ENCODE results near the gene TTC38. TPM values are rescaled to one million over a fixed set of nuclear protein-coding genes. Genes with fewer than 3 reads are reported as not detected.

Gene TTC38
- total and polyA plus RNA-seq, 2 experiments from 2014 or later: 21.5 to 27.6 TPM

- Histone ChIP-seq H3K27me3 (replicated peaks; ENCODE audit: insufficient read depth) (no peaks in the 10 kb centered on the region), H2AFZ (peak overlapping the region; percentile 74), H3K4me2 (ENCODE audit: unreplicated experiment) (peak overlapping the region; percentile 93), H3K79me2 (ENCODE audit: insufficient read depth) (0 out of 2 replicates have a peak, but pooled peaks cover 5% of the 10 kb centered on the region), H3K9me2 (ENCODE audit: insufficient read depth) (no peaks in the 10 kb centered on the region), H4K20me1 (ENCODE audit: insufficient read depth) (no peaks in the 10 kb centered on the region), H3K27ac (no peak overlapping the region), H3F3A (ENCODE audit: insufficient read depth) (peaks cover 3% of the 10 kb centered on the region), H3K36me3 (ENCODE audit: low read depth) (no peaks in the 10 kb centered on the region), H3K4me3 (peak overlapping the region; percentile 74), H3K9ac (peak overlapping the region; percentile 82), H3K4me1 (ENCODE audit: insufficient read depth) (peaks cover 11% of the 10 kb centered on the region), H3K9me3 (ENCODE audit: low read depth) (no peaks in the 10 kb centered on the region)
- TF ChIP-seq EZH2phosphoT487 (IDR thresholded peaks at IDR 0.05; ENCODE audit: insufficient read depth, low read depth) (no peak), EZH2 (IDR thresholded peaks at IDR 0.05; ENCODE audit: insufficient read depth, poor library complexity, severe bottlenecking) (no peak)
- 8 to 10% methylated on average over 22 to 25 of the region's 25 CpGs for WGBS, 2 experiments (ENCODE audit: low coverage in 1 of 2, low lambda C conversion rate in 2 of 2, missing lambda C conversion rate in 2 of 2)
- DNase-seq: peak; percentile 20
- in situ Hi-C loops (cut with MboI): no loop called here
Measured at GRCh38 chr22:46250783-46251125, 17.1 kb upstream of the TTC38 start.

GRCh38 chr22:46251266-46251665 lies 16.5 kb upstream of the TTC38 start:
- 0 out of 2 replicates have a peak, but pooled peaks cover 5% of the 10 kb centered on the region for H3K79me2 ChIP-seq (ENCODE audit: insufficient read depth)
- H3K4me1 ChIP-seq (ENCODE audit: insufficient read depth): peaks cover 11% of the 10 kb centered on the region
- no peak overlapping the region for H3K27ac ChIP-seq
- DNase-seq: peak; percentile 20
- H3K9ac ChIP-seq: no peak overlapping the region
- H3K4me3 ChIP-seq: peak overlapping the region; percentile 74
- H2AFZ ChIP-seq: 0 out of 2 replicates have a peak overlapping the region, but pooled peaks have one; percentile 74
- WGBS, 2 experiments (ENCODE audit: low coverage in 1 of 2, low lambda C conversion rate in 2 of 2, missing lambda C conversion rate in 2 of 2): 29 to 33% methylated on average over 7 of the region's 7 CpGs
- in situ Hi-C loops (cut with MboI): no loop called here
- no peaks in the 10 kb centered on the region for H3K9me2 ChIP-seq (ENCODE audit: insufficient read depth)
- no peak for TF ChIP-seq EZH2phosphoT487 (IDR thresholded peaks at IDR 0.05; ENCODE audit: insufficient read depth, low read depth)
- TF ChIP-seq EZH2 (IDR thresholded peaks at IDR 0.05; ENCODE audit: insufficient read depth, poor library complexity, severe bottlenecking): no peak
- H3F3A ChIP-seq (ENCODE audit: insufficient read depth): peaks cover 3% of the 10 kb centered on the region
- H3K9me3 ChIP-seq (ENCODE audit: low read depth): no peaks in the 10 kb centered on the region
- H3K27me3 ChIP-seq (replicated peaks; ENCODE audit: insufficient read depth): no peaks in the 10 kb centered on the region
- H4K20me1 ChIP-seq (ENCODE audit: insufficient read depth): no peaks in the 10 kb centered on the region
- peak overlapping the region; percentile 93 for H3K4me2 ChIP-seq (ENCODE audit: unreplicated experiment)
- no peaks in the 10 kb centered on the region for H3K36me3 ChIP-seq (ENCODE audit: low read depth)

GRCh38 chr22:46251816-46252380 lies 15.9 kb upstream of the TTC38 start:
- Histone ChIP-seq H3K36me3 (ENCODE audit: low read depth) (no peaks in the 10 kb centered on the region), H3F3A (ENCODE audit: insufficient read depth) (peaks cover 3% of the 10 kb centered on the region), H3K9me3 (ENCODE audit: low read depth) (no peaks in the 10 kb centered on the region), H3K4me2 (ENCODE audit: unreplicated experiment) (no peak overlapping the region), H3K27ac (no peak overlapping the region), H3K4me1 (ENCODE audit: insufficient read depth) (peaks cover 11% of the 10 kb centered on the region), H3K9ac (no peak overlapping the region), H3K79me2 (ENCODE audit: insufficient read depth) (0 out of 2 replicates have a peak, but pooled peaks cover 5% of the 10 kb centered on the region), H2AFZ (0 out of 2 replicates have a peak overlapping the region, but pooled peaks have one; percentile 74), H3K9me2 (ENCODE audit: insufficient read depth) (no peaks in the 10 kb centered on the region), H3K27me3 (replicated peaks; ENCODE audit: insufficient read depth) (no peaks in the 10 kb centered on the region), H4K20me1 (ENCODE audit: insufficient read depth) (no peaks in the 10 kb centered on the region), H3K4me3 (peak overlapping the region; percentile 74; the same call in 1 of the 2 replicates)
- TF ChIP-seq EZH2phosphoT487 (IDR thresholded peaks at IDR 0.05; ENCODE audit: insufficient read depth, low read depth) (no peak), EZH2 (IDR thresholded peaks at IDR 0.05; ENCODE audit: insufficient read depth, poor library complexity, severe bottlenecking) (no peak)
- in situ Hi-C loops (cut with MboI): no loop called here
- 93% methylated on average over 9 of the region's 9 CpGs for whole genome bisulfite sequencing, 2 experiments (ENCODE audit: low coverage in 1 of 2, low lambda C conversion rate in 2 of 2, missing lambda C conversion rate in 2 of 2)
- no peak for DNase-seq

GRCh38 chr22:46256358-46256958 lies 11.3 kb upstream of the TTC38 start:
- Histone ChIP-seq H3K9me3 (ENCODE audit: low read depth) (no peaks in the 10 kb centered on the region), H3K9ac (no peak overlapping the region), H3K27ac (no peak overlapping the region), H3F3A (ENCODE audit: insufficient read depth) (peaks cover 3% of the 10 kb centered on the region), H2AFZ (no peak overlapping the region), H3K4me1 (ENCODE audit: insufficient read depth) (peaks cover 5% of the 10 kb centered on the region; the same call in 1 of the 2 replicates), H3K27me3 (replicated peaks; ENCODE audit: insufficient read depth) (peaks cover 3% of the 10 kb centered on the region; the same call in 1 of the 2 replicates), H3K9me2 (ENCODE audit: insufficient read depth) (no peaks in the 10 kb centered on the region), H3K4me2 (ENCODE audit: unreplicated experiment) (no peak overlapping the region), H3K36me3 (ENCODE audit: low read depth) (no peaks in the 10 kb centered on the region), H3K4me3 (no peak overlapping the region), H3K79me2 (ENCODE audit: insufficient read depth) (no peaks in the 10 kb centered on the region), H4K20me1 (ENCODE audit: insufficient read depth) (no peaks in the 10 kb centered on the region)
- in situ Hi-C loops (cut with MboI): no loop called here
- TF ChIP-seq EZH2 (IDR thresholded peaks at IDR 0.05; ENCODE audit: insufficient read depth, poor library complexity, severe bottlenecking) (no peak), EZH2phosphoT487 (IDR thresholded peaks at IDR 0.05; ENCODE audit: insufficient read depth, low read depth) (no peak)
- no peak for DNase-seq
- WGBS, 2 experiments (ENCODE audit: low coverage in 1 of 2, low lambda C conversion rate in 2 of 2, missing lambda C conversion rate in 2 of 2): 82 to 88% methylated on average over 8 of the region's 8 CpGs
